Epithelial cell of esophagus (primary cell): ENCODE measurements around the gene SLC15A1.

Experiments
- DNase-seq: peaks from one replicate; pipeline ENCODE4 v3.0.0; 2010; ENCODE audit warnings: low read depth
- H3K4me3 ChIP-seq: 2 replicates; pipeline ENCODE4 v1.5.1; 2011; ENCODE audit warnings: mild to moderate bottlenecking, low read length, control low read depth
- CTCF ChIP-seq: IDR thresholded peaks from 2 replicates; pipeline ENCODE4 v1.5.1; 2011; ENCODE audit warnings: low read depth, mild to moderate bottlenecking, low read length, control low read depth, inconsistent platforms; ENCODE audit not compliant: insufficient read depth; ENCODE audit errors: missing control alignments

SLC15A1 gene

GRCh38 chr13:98729658-98730057 is 22.8 kb downstream of the SLC15A1 start:
- no peak overlapping the region for H3K4me3 ChIP-seq
- DNase-seq: no peak
- TF ChIP-seq CTCF: no peak

GRCh38 chr13:98722958-98723357 is 29.5 kb downstream of the SLC15A1 start:
- DNase-seq: peak; percentile 48
- TF ChIP-seq CTCF: no peak
- H3K4me3 ChIP-seq: no peak overlapping the region

- no peak overlapping the region for H3K4me3 ChIP-seq
- no peak for TF ChIP-seq CTCF
- DNase-seq: peak; percentile 78
Observed at GRCh38 chr13:98721825-98722510, 30.5 kb downstream of the SLC15A1 start.

GRCh38 chr13:98719527-98720250 is 32.8 kb downstream of the SLC15A1 start:
- no peak for TF ChIP-seq CTCF
- no peak overlapping the region for H3K4me3 ChIP-seq
- DNase-seq: no peak

- no peak for TF ChIP-seq CTCF
- no peak for DNase-seq
- H3K4me3 ChIP-seq: no peak overlapping the region
Observed at GRCh38 chr13:98717891-98718290, 34.6 kb downstream of the SLC15A1 start.

GRCh38 chr13:98717256-98717655 is 35.2 kb downstream of the SLC15A1 start:
- DNase-seq: no peak
- TF ChIP-seq CTCF: no peak
- no peak overlapping the region for H3K4me3 ChIP-seq
